ENCODE data around the gene MAN2B2. TPM values are rescaled to one million over a fixed set of nuclear protein-coding genes. Genes with fewer than 3 reads are reported as not detected.

Gene MAN2B2
- total and polyA plus RNA-seq, 9 of the 15 experiments (the other 6 are each of a cell fraction or from before 2014, with no cell fraction given): 0.21 to 8.8 (median 3.7) TPM

DNA sequence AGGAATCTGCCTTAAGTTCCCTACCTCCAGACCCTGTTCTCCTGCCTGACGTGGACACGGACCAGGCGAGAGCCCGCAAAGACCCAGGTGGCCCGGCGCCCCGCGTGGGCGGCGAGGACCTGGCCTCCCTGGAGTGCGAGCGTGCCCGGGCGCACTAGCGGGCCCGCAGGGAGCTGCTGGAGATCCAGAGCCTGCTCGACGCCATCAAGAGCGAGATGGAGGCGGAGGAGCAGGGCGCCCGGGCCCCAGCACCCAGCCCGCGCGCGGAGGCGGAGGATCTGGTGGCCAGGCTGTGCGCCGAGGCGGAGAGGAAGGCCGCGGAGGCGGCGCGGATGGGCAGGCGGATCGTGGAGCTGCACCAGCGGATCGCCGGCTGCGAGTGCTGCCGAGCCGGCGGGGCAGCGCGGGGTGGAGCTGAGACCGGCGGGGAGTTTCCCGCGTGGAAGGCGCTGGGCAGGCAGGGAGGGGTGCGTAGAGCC lies 83.6 kb downstream of the MAN2B2 start:
- no peak for TF ChIP-seq ZC3H8 (IDR thresholded peaks at IDR 0.05)
- TF ChIP-seq, protein P1, sequence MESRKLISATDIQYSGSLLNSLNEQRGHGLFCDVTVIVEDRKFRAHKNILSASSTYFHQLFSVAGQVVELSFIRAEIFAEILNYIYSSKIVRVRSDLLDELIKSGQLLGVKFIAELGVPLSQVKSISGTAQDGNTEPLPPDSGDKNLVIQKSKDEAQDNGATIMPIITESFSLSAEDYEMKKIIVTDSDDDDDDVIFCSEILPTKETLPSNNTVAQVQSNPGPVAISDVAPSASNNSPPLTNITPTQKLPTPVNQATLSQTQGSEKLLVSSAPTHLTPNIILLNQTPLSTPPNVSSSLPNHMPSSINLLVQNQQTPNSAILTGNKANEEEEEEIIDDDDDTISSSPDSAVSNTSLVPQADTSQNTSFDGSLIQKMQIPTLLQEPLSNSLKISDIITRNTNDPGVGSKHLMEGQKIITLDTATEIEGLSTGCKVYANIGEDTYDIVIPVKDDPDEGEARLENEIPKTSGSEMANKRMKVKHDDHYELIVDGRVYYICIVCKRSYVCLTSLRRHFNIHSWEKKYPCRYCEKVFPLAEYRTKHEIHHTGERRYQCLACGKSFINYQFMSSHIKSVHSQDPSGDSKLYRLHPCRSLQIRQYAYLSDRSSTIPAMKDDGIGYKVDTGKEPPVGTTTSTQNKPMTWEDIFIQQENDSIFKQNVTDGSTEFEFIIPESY (CRISPR knock-in tag; IDR thresholded peaks at IDR 0.05): 0 out of 2 replicates have a peak, but pooled peaks have one; percentile 12
- DNase-seq (ENCODE audit: extremely low read depth in 1 of 4, low spot score in 3 of 4): no peak
- FAIRE-seq: no peak
- no peaks in the 10 kb centered on the region for H3K36me3 ChIP-seq (ENCODE audit: control insufficient read depth, insufficient read depth, low read length)
- WGBS (ENCODE audit: insufficient coverage, low coverage, missing lambda C conversion rate): 92% methylated on average over 44 of the region's 52 CpGs
- H3K9ac ChIP-seq (ENCODE audit: insufficient read depth in 1 of 2, low read depth in 2 of 2, low read length in 2 of 2): no peak overlapping the region
- H3K27me3 ChIP-seq (ENCODE audit: control insufficient read depth in 2 of 2, insufficient read depth in 2 of 2, low read length in 2 of 2): 0 out of 5 replicates have a peak, but pooled peaks cover 3 to 5% of the 10 kb centered on the region in 2 experiments
- in situ Hi-C loops (cut with MboI) (no loop called here), intact Hi-C loops (cut with micrococcal nuclease) (no loop called here)
- ChIA-PET POLR2A (interaction anchor here (0.9 to 1.9 kb wide), 3 partner anchors 12 to 16 kb away, joined by 3 to 9 read pairs (median 4); a partner anchor contains a TSS), CTCF (ENCODE audit: low intra/inter-chr PET ratio) (no interaction called here)
- peaks cover 0 to 17% of the 10 kb centered on the region in 2 experiments; a peak in 3 of 5 replicates for H3K4me1 ChIP-seq (replicated peaks in 1 of 2; ENCODE audit: control insufficient read depth in 2 of 2, insufficient read depth in 2 of 2, low read length in 2 of 2)
- no TSS peak for BruUV-seq (replicated peaks)
- no peaks in the 10 kb centered on the region for H3K9me3 ChIP-seq (replicated peaks; ENCODE audit: control insufficient read depth, insufficient read depth, low read depth, low read length)
- no peak overlapping the region for H3K4me3 ChIP-seq
- no peaks in the 10 kb centered on the region for H3K79me2 ChIP-seq (ENCODE audit: control insufficient read depth, insufficient read depth, low read length)
- ATAC-seq: no peak
- no peak overlapping the region for H2AFZ ChIP-seq (ENCODE audit: low read depth, low read length)
- no peaks in the 10 kb centered on the region for H4K20me1 ChIP-seq (replicated peaks; ENCODE audit: control insufficient read depth, insufficient read depth, low read length)
- H3K4me2 ChIP-seq (ENCODE audit: insufficient read depth, low read length): no peak overlapping the region
- H3K9me1 ChIP-seq (ENCODE audit: control insufficient read depth, insufficient read depth, low read length): no peaks in the 10 kb centered on the region
- no peak overlapping the region for H3K27ac ChIP-seq (ENCODE audit: extremely low read depth, low read depth, low read length)

DNA sequence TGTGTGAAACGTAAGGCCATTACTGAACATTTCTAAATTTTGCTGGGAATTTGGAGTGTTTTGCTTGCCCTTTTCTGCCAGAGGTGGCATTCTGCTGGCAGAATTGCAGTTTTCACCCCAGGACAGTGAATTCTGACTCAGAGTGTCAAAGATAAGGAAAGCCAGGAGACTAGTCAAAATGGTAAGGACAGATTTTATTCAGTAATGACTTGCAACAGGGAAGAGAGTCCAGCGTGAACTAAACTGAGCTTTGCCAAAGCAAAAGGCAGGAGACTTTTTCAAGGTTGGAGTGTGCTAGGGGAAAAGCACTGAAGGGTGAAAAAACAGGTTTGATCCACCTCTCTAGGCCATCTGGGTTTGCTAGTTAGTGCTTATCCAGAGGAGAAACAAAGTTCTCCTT lies 84.9 kb downstream of the MAN2B2 start:
- WGBS (ENCODE audit: insufficient coverage, low coverage, missing lambda C conversion rate): 22% methylated on average over 2 of the region's 2 CpGs
- peaks cover 0 to 27% of the 10 kb centered on the region in 2 experiments; a peak in 3 of 5 replicates for H3K4me1 ChIP-seq (replicated peaks in 1 of 2; ENCODE audit: control insufficient read depth in 2 of 2, insufficient read depth in 2 of 2, low read length in 2 of 2)
- ChIA-PET POLR2A (interaction anchor here (0.6 to 1.9 kb wide), 5 partner anchors 14 to 18 kb away, joined by 3 to 9 read pairs (median 4); a partner anchor contains a TSS), CTCF (ENCODE audit: low intra/inter-chr PET ratio) (no interaction called here)
- FAIRE-seq (peak; percentile 35), ATAC-seq (no peak), DNase-seq (ENCODE audit: extremely low read depth in 1 of 4, low spot score in 3 of 4) (no peak)
- H3K27me3 ChIP-seq (ENCODE audit: control insufficient read depth in 2 of 2, insufficient read depth in 2 of 2, low read length in 2 of 2): 0 out of 5 replicates have a peak, but pooled peaks cover 3 to 5% of the 10 kb centered on the region in 2 experiments
- no peak overlapping the region for H3K27ac ChIP-seq (ENCODE audit: extremely low read depth, low read depth, low read length)
- H3K4me2 ChIP-seq (ENCODE audit: insufficient read depth, low read length): no peak overlapping the region
- no peaks in the 10 kb centered on the region for H3K9me3 ChIP-seq (replicated peaks; ENCODE audit: control insufficient read depth, insufficient read depth, low read depth, low read length)
- intact Hi-C loops (cut with micrococcal nuclease): no loop called here
- H4K20me1 ChIP-seq (replicated peaks; ENCODE audit: control insufficient read depth, insufficient read depth, low read length): no peaks in the 10 kb centered on the region
- in situ Hi-C loops (cut with MboI): no loop called here
- no peak overlapping the region for H3K4me3 ChIP-seq
- H3K9me1 ChIP-seq (ENCODE audit: control insufficient read depth, insufficient read depth, low read length): no peaks in the 10 kb centered on the region
- H2AFZ ChIP-seq (ENCODE audit: low read depth, low read length): no peak overlapping the region
- H3K9ac ChIP-seq (ENCODE audit: insufficient read depth in 1 of 2, low read depth in 2 of 2, low read length in 2 of 2): no peak overlapping the region
- no TSS peak for BruUV-seq (replicated peaks)
- H3K79me2 ChIP-seq (ENCODE audit: control insufficient read depth, insufficient read depth, low read length): no peaks in the 10 kb centered on the region
- H3K36me3 ChIP-seq (ENCODE audit: control insufficient read depth, insufficient read depth, low read length): no peaks in the 10 kb centered on the region
- TF ChIP-seq ZNF695 (CRISPR knock-in tag; IDR thresholded peaks at IDR 0.05) (no peak), SIN3A (IDR thresholded peaks at IDR 0.05; ENCODE audit: borderline replicate concordance in 2 of 2, control insufficient read depth in 1 of 2, low read depth in 2 of 2, low read length in 2 of 2) (no peak)
- TF ChIP-seq, protein P2, sequence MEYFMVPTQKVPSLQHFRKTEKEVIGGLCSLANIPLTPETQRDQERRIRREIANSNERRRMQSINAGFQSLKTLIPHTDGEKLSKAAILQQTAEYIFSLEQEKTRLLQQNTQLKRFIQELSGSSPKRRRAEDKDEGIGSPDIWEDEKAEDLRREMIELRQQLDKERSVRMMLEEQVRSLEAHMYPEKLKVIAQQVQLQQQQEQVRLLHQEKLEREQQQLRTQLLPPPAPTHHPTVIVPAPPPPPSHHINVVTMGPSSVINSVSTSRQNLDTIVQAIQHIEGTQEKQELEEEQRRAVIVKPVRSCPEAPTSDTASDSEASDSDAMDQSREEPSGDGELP (CRISPR knock-in tag; IDR thresholded peaks at IDR 0.05; ENCODE audit: borderline replicate concordance): no peak
- TF ChIP-seq, protein P3, sequence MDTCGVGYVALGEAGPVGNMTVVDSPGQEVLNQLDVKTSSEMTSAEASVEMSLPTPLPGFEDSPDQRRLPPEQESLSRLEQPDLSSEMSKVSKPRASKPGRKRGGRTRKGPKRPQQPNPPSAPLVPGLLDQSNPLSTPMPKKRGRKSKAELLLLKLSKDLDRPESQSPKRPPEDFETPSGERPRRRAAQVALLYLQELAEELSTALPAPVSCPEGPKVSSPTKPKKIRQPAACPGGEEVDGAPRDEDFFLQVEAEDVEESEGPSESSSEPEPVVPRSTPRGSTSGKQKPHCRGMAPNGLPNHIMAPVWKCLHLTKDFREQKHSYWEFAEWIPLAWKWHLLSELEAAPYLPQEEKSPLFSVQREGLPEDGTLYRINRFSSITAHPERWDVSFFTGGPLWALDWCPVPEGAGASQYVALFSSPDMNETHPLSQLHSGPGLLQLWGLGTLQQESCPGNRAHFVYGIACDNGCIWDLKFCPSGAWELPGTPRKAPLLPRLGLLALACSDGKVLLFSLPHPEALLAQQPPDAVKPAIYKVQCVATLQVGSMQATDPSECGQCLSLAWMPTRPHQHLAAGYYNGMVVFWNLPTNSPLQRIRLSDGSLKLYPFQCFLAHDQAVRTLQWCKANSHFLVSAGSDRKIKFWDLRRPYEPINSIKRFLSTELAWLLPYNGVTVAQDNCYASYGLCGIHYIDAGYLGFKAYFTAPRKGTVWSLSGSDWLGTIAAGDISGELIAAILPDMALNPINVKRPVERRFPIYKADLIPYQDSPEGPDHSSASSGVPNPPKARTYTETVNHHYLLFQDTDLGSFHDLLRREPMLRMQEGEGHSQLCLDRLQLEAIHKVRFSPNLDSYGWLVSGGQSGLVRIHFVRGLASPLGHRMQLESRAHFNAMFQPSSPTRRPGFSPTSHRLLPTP (IDR thresholded peaks at IDR 0.05; ENCODE audit: borderline replicate concordance, extremely low read depth, insufficient read length): no peak

Measured in K562 (cell line).